IMR-90 (cell line): ENCODE data around the gene HS3ST1. TPM values are rescaled to one million over a fixed set of nuclear protein-coding genes. Genes with fewer than 3 reads are reported as not detected.

Experiments
- ATAC-seq: fragments of 200-7000 bp; cut with Tn5 transposase; 2 replicates; pipeline ENCODE4 v1.9.1; 2020; ENCODE audit warnings: low read depth, mild to moderate bottlenecking, moderate library complexity
- BruUV-seq: library from RNA; stranded (reverse); fragments of 400-500 nt; replicated peaks from 2 replicates; lab custom pipeline; 2021; lab: Mats Ljungman, UMichigan
- CTCF ChIA-PET: fragments of 300-600 bp; formaldehyde crosslinking; extraction: SDS; loops from one replicate; lab custom pipeline; 2021; ENCODE audit warnings: antibody characterized with exemption; lab: Yijun Ruan, JAX
- POLR2A ChIA-PET: fragments of 300-600 bp; sonication (Branson Sonifier 250); formaldehyde crosslinking; loops from one replicate; lab custom pipeline; 2022; ENCODE audit warnings: antibody characterized with exemption; ENCODE audit not compliant: unreplicated experiment; lab: Charles Lee
- DNase-seq: peaks from one replicate; pipeline ENCODE4 v3.0.0; 2013
- H2AFZ ChIP-seq: replicated peaks from 2 replicates; pipeline ENCODE3; 2013; ENCODE audit warnings: low read length, mild to moderate bottlenecking; ENCODE audit not compliant: poor library complexity
- H2AK5ac ChIP-seq: 2 replicates; pipeline ENCODE4 v1.6.1; 2013; ENCODE audit warnings: low read depth, low read length, inconsistent platforms
- H2AK9ac ChIP-seq: replicated peaks from 2 replicates; pipeline ENCODE3; 2013; ENCODE audit warnings: mild to moderate bottlenecking, low read depth, low read length, moderate library complexity; ENCODE audit not compliant: poor library complexity
- H2BK120ac ChIP-seq: 2 replicates; pipeline ENCODE4 v1.6.1; 2013; ENCODE audit warnings: low read depth, low read length, inconsistent platforms
- H2BK15ac ChIP-seq: 3 replicates; pipeline ENCODE4 v1.6.1; 2013; ENCODE audit warnings: low read depth, low read length, inconsistent platforms
- H2BK20ac ChIP-seq: 2 replicates; pipeline ENCODE4 v1.6.1; 2013; ENCODE audit warnings: low read depth, mild to moderate bottlenecking, inconsistent platforms, low read length, moderate library complexity
- H2BK5ac ChIP-seq: 2 replicates; pipeline ENCODE4 v1.6.1; 2013; ENCODE audit warnings: mild to moderate bottlenecking, low read depth, low read length, inconsistent platforms; ENCODE audit not compliant: poor library complexity, severe bottlenecking
- H3K14ac ChIP-seq: replicated peaks from 2 replicates; pipeline ENCODE4 v1.6.1; 2013; ENCODE audit warnings: low read depth, low read length, inconsistent platforms
- H3K18ac ChIP-seq: 2 replicates; pipeline ENCODE4 v1.6.1; 2013; ENCODE audit warnings: low read depth, low read length, control low read depth
- H3K23ac ChIP-seq: 2 replicates; pipeline ENCODE4 v1.6.1; 2013; ENCODE audit warnings: low read depth, low read length, inconsistent platforms
- H3K27ac ChIP-seq: 2 replicates; pipeline ENCODE4 v1.5.1; 2013; ENCODE audit warnings: mild to moderate bottlenecking, control low read depth, low read length; ENCODE audit not compliant: insufficient read depth
- H3K27me3 ChIP-seq: 2 replicates; pipeline ENCODE4 v1.6.1; 2013; ENCODE audit warnings: low read length; ENCODE audit not compliant: control insufficient read depth, insufficient read depth
- H3K36me3 ChIP-seq: 2 replicates; pipeline ENCODE4 v1.6.1; 2013; ENCODE audit warnings: low read length, mixed read lengths; ENCODE audit not compliant: control insufficient read depth, insufficient read depth
- H3K4ac ChIP-seq: 2 replicates; pipeline ENCODE4 v1.6.1; 2013; ENCODE audit warnings: low read depth, low read length, inconsistent platforms
- H3K4me1 ChIP-seq: 2 replicates; pipeline ENCODE4 v1.6.1; 2013; ENCODE audit warnings: low read length, mixed read lengths; ENCODE audit not compliant: control insufficient read depth, insufficient read depth
- H3K4me2 ChIP-seq: 2 replicates; pipeline ENCODE4 v1.6.1; 2013; ENCODE audit warnings: low read depth, mild to moderate bottlenecking, control low read depth, low read length, moderate library complexity
- H3K4me3 ChIP-seq: 2 replicates; pipeline ENCODE4 v1.5.1; 2013; ENCODE audit warnings: low read depth, mild to moderate bottlenecking, control low read depth, low read length, moderate library complexity; ENCODE audit not compliant: insufficient read depth
- H3K56ac ChIP-seq: 2 replicates; pipeline ENCODE4 v1.6.1; 2013; ENCODE audit warnings: low read length, inconsistent platforms; ENCODE audit not compliant: insufficient read depth; ENCODE audit errors: extremely low read depth
- H3K79me1 ChIP-seq, 2 experiments: 2 replicates each; pipeline ENCODE4 v1.6.1; 2013; ENCODE audit warnings: low read length in 2 of 2, inconsistent platforms in 1 of 2, low read depth in 1 of 2
- H3K9ac ChIP-seq: 2 replicates; pipeline ENCODE4 v1.6.1; 2013; ENCODE audit warnings: low read depth, low read length, control low read depth
- H3K9me1 ChIP-seq: 2 replicates; pipeline ENCODE4 v1.6.1; 2013; ENCODE audit warnings: low read length, inconsistent platforms; ENCODE audit not compliant: insufficient read depth
- H3K9me3 ChIP-seq: 2 replicates; pipeline ENCODE4 v1.6.1; 2013; ENCODE audit warnings: low read length; ENCODE audit not compliant: control insufficient read depth, insufficient read depth
- H4K20me1 ChIP-seq: 2 replicates; pipeline ENCODE4 v1.6.1; 2013; ENCODE audit warnings: low read length, inconsistent platforms; ENCODE audit not compliant: insufficient read depth
- H4K5ac ChIP-seq: 2 replicates; pipeline ENCODE4 v1.6.1; 2013; ENCODE audit warnings: mild to moderate bottlenecking, low read depth, low read length, control low read depth
- H4K8ac ChIP-seq, 2 experiments: 2 replicates each; pipeline ENCODE4 v1.6.1; 2013; ENCODE audit warnings: low read depth in 2 of 2, low read length in 2 of 2, control low read depth in 1 of 2, inconsistent platforms in 1 of 2
- H4K91ac ChIP-seq: 2 replicates; pipeline ENCODE4 v1.6.1; 2013; ENCODE audit warnings: low read depth, low read length, inconsistent platforms; ENCODE audit not compliant: insufficient read depth
- BHLHE40 ChIP-seq: fragments of 150-350 bp; IDR thresholded peaks from 2 replicates; pipeline ENCODE4 v1.6.1; 2016; ENCODE audit warnings: mild to moderate bottlenecking, low read depth, low read length
- ELK1 ChIP-seq: fragments of 150-350 bp; IDR thresholded peaks from 2 replicates; pipeline ENCODE4 v1.6.1; 2016; ENCODE audit warnings: low read depth, mild to moderate bottlenecking, low read length, moderate library complexity, borderline replicate concordance
- POLR2A ChIP-seq: IDR thresholded peaks from 2 replicates; pipeline ENCODE4 v1.6.1; 2012; ENCODE audit warnings: mild to moderate bottlenecking, low read depth, low read length
- WGBS, 2 experiments: methylation state at CpG; one replicate each; pipeline versions ENCODE4 v1.1.5 to v1.1.7; 2013; ENCODE audit warnings: missing lambda C conversion rate in 2 of 2; ENCODE audit not compliant: insufficient read length in 1 of 2; ENCODE audit errors: extremely low coverage in 2 of 2; 5-methylcytosine and 5-hydroxymethylcytosine counted together
- dilution Hi-C: fragments of 300-500 bp; cut with HindIII; formaldehyde crosslinking; loops from one replicate; pipeline ENCODE4 v1.14.3; 2018; ENCODE audit warnings: low sequenced_read_pairs; ENCODE audit not compliant: unreplicated experiment
- in situ Hi-C: fragments of 300-500 bp; cut with MboI; formaldehyde crosslinking; loops from 3 replicates; pipeline ENCODE4 v1.14.3; 2019; ENCODE audit warnings: low sequenced_read_pairs, inconsistent platforms, mixed read lengths
- intact Hi-C: fragments of 100-400 bp; cut with micrococcal nuclease; formaldehyde crosslinking; loops from 2 replicates; pipeline ENCODE4 v1.10.0; 2022
- polyA plus RNA-seq, 3 experiments: library from polyadenylated mRNA; depleted of rRNA; stranded (reverse); fragments of >200 nt; gene quantifications; 2 replicates each; pipeline ENCODE4 v1.2.3, GENCODE V29; 2012; ENCODE audit warnings: low replicate concordance in 1 of 3
- total RNA-seq: library from RNA; depleted of rRNA; stranded (reverse); fragments of >200 nt; gene quantifications from 2 replicates; pipeline ENCODE4 v1.2.3, GENCODE V29; 2012

HS3ST1 gene
- total and polyA plus RNA-seq, 2 of the 4 experiments (the other 2 are of a cell fraction), result 0.09 TPM; not detected in 1

GRCh38 chr4:11424856-11425255, 3.8 kb downstream of the HS3ST1 start:
- Histone ChIP-seq H3K27ac (no peak overlapping the region), H2BK15ac (no peak overlapping the region), H3K9ac (no peak overlapping the region), H3K9me1 (no peaks in the 10 kb centered on the region), H3K27me3 (peaks cover 31% of the 10 kb centered on the region), H3K36me3 (no peaks in the 10 kb centered on the region), H3K56ac (no peak overlapping the region), H3K18ac (no peak overlapping the region), H3K79me1 (no peaks in the 10 kb centered on the region), H3K9me3 (no peaks in the 10 kb centered on the region), H4K5ac (no peak overlapping the region), H3K14ac (no peak overlapping the region), H4K8ac (no peak overlapping the region), H3K4me1 (no peaks in the 10 kb centered on the region), H4K91ac (no peak overlapping the region), H2BK120ac (no peak overlapping the region), H2BK5ac (no peak overlapping the region), H3K4me2 (no peak overlapping the region), H4K20me1 (no peaks in the 10 kb centered on the region), H3K4me3 (no peak overlapping the region), H2BK20ac (no peak overlapping the region), H3K4ac (no peak overlapping the region), H3K23ac (no peak overlapping the region), H2AK5ac (no peak overlapping the region), H2AFZ (no peak overlapping the region), H2AK9ac (no peak overlapping the region)
- ChIA-PET POLR2A (no interaction called here), CTCF (no interaction called here)
- dilution Hi-C loops, result no loop called here
- BruUV-seq, result no TSS peak
- TF ChIP-seq POLR2A (no peak), BHLHE40 (no peak), ELK1 (no peak)
- DNase-seq, result no peak
- no peak for ATAC-seq
- in situ Hi-C loops, result no loop called here
- intact Hi-C loops, result no loop called here
- WGBS, 2 experiments, result no CpG with 5 or more reads among the region's 5 CpGs
